ENCODE results near the gene OLIG1. TPM values are rescaled to one million over a fixed set of nuclear protein-coding genes. Genes with fewer than 3 reads are reported as not detected.

The OLIG1 gene
- polyA plus RNA-seq, 3 donors = 20.0 to 51.0 (median 40.7) TPM

DNA sequence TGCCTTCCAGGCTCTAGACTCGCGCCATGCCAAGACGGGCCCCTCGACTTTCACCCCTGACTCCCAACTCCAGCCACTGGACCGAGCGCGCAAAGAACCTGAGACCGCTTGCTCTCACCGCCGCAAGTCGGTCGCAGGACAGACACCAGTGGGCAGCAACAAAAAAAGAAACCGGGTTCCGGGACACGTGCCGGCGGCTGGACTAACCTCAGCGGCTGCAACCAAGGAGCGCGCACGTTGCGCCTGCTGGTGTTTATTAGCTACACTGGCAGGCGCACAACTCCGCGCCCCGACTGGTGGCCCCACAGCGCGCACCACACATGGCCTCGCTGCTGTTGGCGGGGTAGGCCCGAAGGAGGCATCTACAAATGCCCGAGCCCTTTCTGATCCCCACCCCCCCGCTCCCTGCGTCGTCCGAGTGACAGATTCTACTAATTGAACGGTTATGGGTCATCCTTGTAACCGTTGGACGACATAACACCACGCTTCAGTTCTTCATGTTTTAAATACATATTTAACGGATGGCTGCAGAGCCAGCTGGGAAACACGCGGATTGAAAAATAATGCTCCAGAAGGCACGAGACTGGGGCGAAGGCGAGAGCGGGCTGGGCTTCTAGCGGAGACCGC lies 46.3 kb upstream of the OLIG1 start:
- Histone ChIP-seq H3K4me3 (replicated peaks in 1 of 3; ENCODE audit: low read depth in 2 of 3, low read length in 3 of 3) (peak overlapping the region; percentile 1 to 69 (median 12)), H2AFZ (ENCODE audit: insufficient read depth, low read depth, low read length, poor library complexity, severe bottlenecking) (peak overlapping the region; percentile 69), H3K9me3 (replicated peaks in 1 of 2; ENCODE audit: control insufficient read depth in 1 of 2, insufficient read depth in 1 of 2, low read length in 2 of 2) (peaks cover 5 to 33% of the 10 kb centered on the region in 2 donors), H4K20me1 (ENCODE audit: insufficient read depth, low read length) (peaks cover 22% of the 10 kb centered on the region), H3K27ac (ENCODE audit: low read depth in 1 of 2, low read length in 2 of 2) (no peak overlapping the region), H3K4me2 (replicated peaks; ENCODE audit: extremely low read depth, low read length, poor library complexity, severe bottlenecking) (peak overlapping the region; percentile 78), H3K27me3 (ENCODE audit: control insufficient read depth in 2 of 2, insufficient read depth in 2 of 2, low read length in 2 of 2) (peaks cover 70 to 96% of the 10 kb centered on the region in 2 donors), H3K36me3 (replicated peaks in 1 of 2; ENCODE audit: control insufficient read depth in 1 of 2, insufficient read depth in 2 of 2, low read length in 2 of 2) (no peaks in the 10 kb centered on the region), H3K4me1 (ENCODE audit: control insufficient read depth in 1 of 2, insufficient read depth in 2 of 2, low read length in 2 of 2) (peaks cover 80 to 88% of the 10 kb centered on the region in 2 donors), H3K79me2 (ENCODE audit: insufficient read depth, low read length) (no peaks in the 10 kb centered on the region), H3K9ac (ENCODE audit: insufficient read depth, low read length, poor library complexity, severe bottlenecking) (peak overlapping the region; percentile 43)
- TF ChIP-seq, protein P1, sequence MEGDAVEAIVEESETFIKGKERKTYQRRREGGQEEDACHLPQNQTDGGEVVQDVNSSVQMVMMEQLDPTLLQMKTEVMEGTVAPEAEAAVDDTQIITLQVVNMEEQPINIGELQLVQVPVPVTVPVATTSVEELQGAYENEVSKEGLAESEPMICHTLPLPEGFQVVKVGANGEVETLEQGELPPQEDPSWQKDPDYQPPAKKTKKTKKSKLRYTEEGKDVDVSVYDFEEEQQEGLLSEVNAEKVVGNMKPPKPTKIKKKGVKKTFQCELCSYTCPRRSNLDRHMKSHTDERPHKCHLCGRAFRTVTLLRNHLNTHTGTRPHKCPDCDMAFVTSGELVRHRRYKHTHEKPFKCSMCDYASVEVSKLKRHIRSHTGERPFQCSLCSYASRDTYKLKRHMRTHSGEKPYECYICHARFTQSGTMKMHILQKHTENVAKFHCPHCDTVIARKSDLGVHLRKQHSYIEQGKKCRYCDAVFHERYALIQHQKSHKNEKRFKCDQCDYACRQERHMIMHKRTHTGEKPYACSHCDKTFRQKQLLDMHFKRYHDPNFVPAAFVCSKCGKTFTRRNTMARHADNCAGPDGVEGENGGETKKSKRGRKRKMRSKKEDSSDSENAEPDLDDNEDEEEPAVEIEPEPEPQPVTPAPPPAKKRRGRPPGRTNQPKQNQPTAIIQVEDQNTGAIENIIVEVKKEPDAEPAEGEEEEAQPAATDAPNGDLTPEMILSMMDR (IDR thresholded peaks at IDR 0.05) = peak; percentile 19
- 2% methylated on average over 36 of the region's 49 CpGs for WGBS (ENCODE audit: insufficient coverage)
- Mint-ChIP-seq H3K4me1 (peaks cover 84% of the 10 kb centered on the region), H3K4me3 (peak overlapping the region; percentile 81 to 87), H3K9me3 (peaks cover 0 to 60% (median 43%) of the 10 kb centered on the region in 7 donors), H3K36me3 (peaks cover 37 to 50% of the 10 kb centered on the region in 2 donors), H3K27ac (peak overlapping the region in 4 of 7 donors; percentile 49 to 81 (median 70)), H3K27me3 (ENCODE audit: low read depth in 3 of 3) (peaks cover 87 to 99% (median 92%) of the 10 kb centered on the region in 3 donors)
- intact Hi-C loops (cut with micrococcal nuclease) = loop anchor here in 1 of 2 donors (10.0 kb wide), 1 partner anchor 171 kb away; no protein-coding TSS in a partner anchor
- DNase-seq = peak; percentile 49 to 70 (median 61)

DNA sequence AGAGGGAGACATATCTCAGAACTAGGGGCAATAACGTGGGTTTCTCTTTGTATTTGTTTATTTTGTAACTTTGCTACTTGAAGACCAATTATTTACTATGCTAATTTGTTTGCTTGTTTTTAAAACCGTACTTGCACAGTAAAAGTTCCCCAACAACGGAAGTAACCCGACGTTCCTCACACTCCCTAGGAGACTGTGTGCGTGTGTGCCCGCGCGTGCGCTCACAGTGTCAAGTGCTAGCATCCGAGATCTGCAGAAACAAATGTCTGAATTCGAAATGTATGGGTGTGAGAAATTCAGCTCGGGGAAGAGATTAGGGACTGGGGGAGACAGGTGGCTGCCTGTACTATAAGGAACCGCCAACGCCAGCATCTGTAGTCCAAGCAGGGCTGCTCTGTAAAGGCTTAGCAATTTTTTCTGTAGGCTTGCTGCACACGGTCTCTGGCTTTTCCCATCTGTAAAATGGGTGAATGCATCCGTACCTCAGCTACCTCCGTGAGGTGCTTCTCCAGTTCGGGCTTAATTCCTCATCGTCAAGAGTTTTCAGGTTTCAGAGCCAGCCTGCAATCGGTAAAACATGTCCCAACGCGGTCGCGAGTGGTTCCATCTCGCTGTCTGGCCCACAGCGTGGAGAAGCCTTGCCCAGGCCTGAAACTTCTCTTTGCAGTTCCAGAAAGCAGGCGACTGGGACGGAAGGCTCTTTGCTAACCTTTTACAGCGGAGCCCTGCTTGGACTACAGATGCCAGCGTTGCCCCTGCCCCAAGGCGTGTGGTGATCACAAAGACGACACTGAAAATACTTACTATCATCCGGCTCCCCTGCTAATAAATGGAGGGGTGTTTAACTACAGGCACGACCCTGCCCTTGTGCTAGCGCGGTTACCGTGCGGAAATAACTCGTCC lies 45.5 kb upstream of the OLIG1 start:
- H3K36me3 ChIP-seq (replicated peaks in 1 of 2; ENCODE audit: control insufficient read depth in 1 of 2, insufficient read depth in 2 of 2, low read length in 2 of 2) = no peaks in the 10 kb centered on the region
- H3K9ac ChIP-seq (ENCODE audit: insufficient read depth, low read length, poor library complexity, severe bottlenecking) = no peak overlapping the region
- peak overlapping the region; percentile 78 for H3K4me2 ChIP-seq (replicated peaks; ENCODE audit: extremely low read depth, low read length, poor library complexity, severe bottlenecking)
- peaks cover 68 to 96% of the 10 kb centered on the region in 2 donors for H3K27me3 ChIP-seq (ENCODE audit: control insufficient read depth in 2 of 2, insufficient read depth in 2 of 2, low read length in 2 of 2)
- H3K4me1 ChIP-seq (ENCODE audit: control insufficient read depth in 1 of 2, insufficient read depth in 2 of 2, low read length in 2 of 2) = peaks cover 80 to 88% of the 10 kb centered on the region in 2 donors
- intact Hi-C loops (cut with micrococcal nuclease) = loop anchor here (5.0 to 10.0 kb wide), 2 partner anchors 48 to 170 kb away; partner anchors contain the start of gene OLIG1 (in 2 of the 2)
- peak; percentile 63 to 68 (median 68) for DNase-seq
- WGBS (ENCODE audit: insufficient coverage) = 10% methylated on average over 23 of the region's 40 CpGs
- Mint-ChIP-seq H3K27ac (peak overlapping the region in 4 of 7 donors; percentile 49 to 85 (median 59)), H3K27me3 (ENCODE audit: low read depth in 3 of 3) (peaks cover 87 to 99% (median 92%) of the 10 kb centered on the region in 3 donors), H3K4me1 (peaks cover 84% of the 10 kb centered on the region), H3K4me3 (peak overlapping the region; percentile 81 to 87), H3K36me3 (peaks cover 37 to 45% of the 10 kb centered on the region in 2 donors), H3K9me3 (peaks cover 0 to 60% (median 46%) of the 10 kb centered on the region in 7 donors)
- peak overlapping the region in 2 of 3 experiments; percentile 12 to 69 for H3K4me3 ChIP-seq (replicated peaks in 1 of 3; ENCODE audit: low read depth in 2 of 3, low read length in 3 of 3)
- H3K27ac ChIP-seq (ENCODE audit: low read depth in 1 of 2, low read length in 2 of 2) = no peak overlapping the region
- TF ChIP-seq, protein P1 (IDR thresholded peaks at IDR 0.05) = peak; percentile 3
- no peaks in the 10 kb centered on the region for H3K79me2 ChIP-seq (ENCODE audit: insufficient read depth, low read length)
- no peak overlapping the region for H2AFZ ChIP-seq (ENCODE audit: insufficient read depth, low read depth, low read length, poor library complexity, severe bottlenecking)
- H4K20me1 ChIP-seq (ENCODE audit: insufficient read depth, low read length) = peaks cover 22% of the 10 kb centered on the region
- H3K9me3 ChIP-seq (replicated peaks in 1 of 2; ENCODE audit: control insufficient read depth in 1 of 2, insufficient read depth in 1 of 2, low read length in 2 of 2) = peaks cover 5 to 31% of the 10 kb centered on the region in 2 donors
